ENCODE data around the gene SUPT7L.

- TF ChIP-seq, protein P1, sequence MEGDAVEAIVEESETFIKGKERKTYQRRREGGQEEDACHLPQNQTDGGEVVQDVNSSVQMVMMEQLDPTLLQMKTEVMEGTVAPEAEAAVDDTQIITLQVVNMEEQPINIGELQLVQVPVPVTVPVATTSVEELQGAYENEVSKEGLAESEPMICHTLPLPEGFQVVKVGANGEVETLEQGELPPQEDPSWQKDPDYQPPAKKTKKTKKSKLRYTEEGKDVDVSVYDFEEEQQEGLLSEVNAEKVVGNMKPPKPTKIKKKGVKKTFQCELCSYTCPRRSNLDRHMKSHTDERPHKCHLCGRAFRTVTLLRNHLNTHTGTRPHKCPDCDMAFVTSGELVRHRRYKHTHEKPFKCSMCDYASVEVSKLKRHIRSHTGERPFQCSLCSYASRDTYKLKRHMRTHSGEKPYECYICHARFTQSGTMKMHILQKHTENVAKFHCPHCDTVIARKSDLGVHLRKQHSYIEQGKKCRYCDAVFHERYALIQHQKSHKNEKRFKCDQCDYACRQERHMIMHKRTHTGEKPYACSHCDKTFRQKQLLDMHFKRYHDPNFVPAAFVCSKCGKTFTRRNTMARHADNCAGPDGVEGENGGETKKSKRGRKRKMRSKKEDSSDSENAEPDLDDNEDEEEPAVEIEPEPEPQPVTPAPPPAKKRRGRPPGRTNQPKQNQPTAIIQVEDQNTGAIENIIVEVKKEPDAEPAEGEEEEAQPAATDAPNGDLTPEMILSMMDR (IDR thresholded peaks at IDR 0.05; ENCODE audit: low read depth, low read length, missing input control): no peak
- TF ChIP-seq RAD21 (IDR thresholded peaks at IDR 0.05) (no peak), RXRA (IDR thresholded peaks at IDR 0.05) (no peak), MAX (IDR thresholded peaks at IDR 0.05) (no peak), REST (IDR thresholded peaks at IDR 0.05) (no peak), SP1 (IDR thresholded peaks at IDR 0.05) (no peak), EGR1 (IDR thresholded peaks at IDR 0.05; ENCODE audit: low read depth in 2 of 2) (no peak), YY1 (IDR thresholded peaks at IDR 0.05) (no peak), JUND (IDR thresholded peaks at IDR 0.05) (no peak)
- TF ChIP-seq, protein P2, sequence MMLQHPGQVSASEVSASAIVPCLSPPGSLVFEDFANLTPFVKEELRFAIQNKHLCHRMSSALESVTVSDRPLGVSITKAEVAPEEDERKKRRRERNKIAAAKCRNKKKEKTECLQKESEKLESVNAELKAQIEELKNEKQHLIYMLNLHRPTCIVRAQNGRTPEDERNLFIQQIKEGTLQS (IDR thresholded peaks at IDR 0.05): no peak
These were observed 44.2 kb upstream of the SUPT7L start for GRCh38 chr2:27707462-27708256.
